HG03460 (cell line): Measurements from ENCODE around the gene IL1RAPL1.

Experiments used
- ATAC-seq: cut with Tn5 transposase; IDR thresholded peaks from one replicate; pipeline ENCODE4 v1.9.1; 2021; ENCODE audit not compliant: unreplicated experiment

The IL1RAPL1 gene

GRCh38 chrX:29851857-29852605 lies 1264.8 kb downstream of the IL1RAPL1 start:
- no peak for ATAC-seq

DNA sequence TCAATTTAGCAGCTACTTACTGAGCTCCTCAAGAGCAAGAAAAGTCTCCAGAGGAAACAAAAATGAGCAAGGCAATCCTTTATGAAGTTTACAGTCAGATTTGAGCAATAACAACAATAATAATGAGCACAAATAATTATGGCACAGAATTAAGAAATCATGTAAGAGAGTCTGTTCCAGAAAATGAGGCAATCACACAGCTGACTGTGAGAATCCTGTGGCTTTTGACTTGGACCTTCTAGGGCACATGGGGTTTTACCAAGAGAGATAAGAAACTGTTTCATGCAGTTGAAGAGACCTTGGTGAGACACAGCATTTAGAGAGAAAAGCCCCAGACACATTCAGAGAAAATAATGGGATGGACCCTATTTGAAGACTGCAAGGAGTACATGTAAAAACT lies 1265.5 kb downstream of the IL1RAPL1 start:
- no peak for ATAC-seq

DNA sequence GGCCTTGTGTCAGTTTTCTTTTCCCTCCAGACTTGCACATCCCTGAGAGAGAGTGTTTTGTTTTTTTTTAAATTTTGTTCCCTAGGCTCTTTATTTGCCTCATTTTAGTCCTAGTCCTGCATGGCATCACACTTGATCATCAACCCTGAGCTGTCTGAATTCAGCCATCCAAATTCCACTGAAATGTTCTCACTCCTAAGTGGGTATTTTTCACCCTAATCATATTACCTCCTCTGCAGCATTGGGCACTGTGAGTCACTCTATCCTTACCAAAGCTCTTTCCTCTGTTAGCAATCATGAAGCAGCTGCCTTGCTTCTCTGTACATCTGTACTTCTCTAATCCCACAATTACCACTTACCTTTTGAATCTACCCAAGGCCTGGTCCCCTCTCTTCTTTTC lies 1271.5 kb downstream of the IL1RAPL1 start:
- no peak for ATAC-seq

- no peak for ATAC-seq
Measured at GRCh38 chrX:29862126-29862677, 1275.0 kb downstream of the IL1RAPL1 start.

- no peak for ATAC-seq
Measured at GRCh38 chrX:29867971-29868370, 1280.7 kb downstream of the IL1RAPL1 start.

GRCh38 chrX:29869837-29870236 lies 1282.6 kb downstream of the IL1RAPL1 start:
- ATAC-seq = no peak

- no peak for ATAC-seq
Measured at GRCh38 chrX:29870608-29871007, 1283.4 kb downstream of the IL1RAPL1 start.

DNA sequence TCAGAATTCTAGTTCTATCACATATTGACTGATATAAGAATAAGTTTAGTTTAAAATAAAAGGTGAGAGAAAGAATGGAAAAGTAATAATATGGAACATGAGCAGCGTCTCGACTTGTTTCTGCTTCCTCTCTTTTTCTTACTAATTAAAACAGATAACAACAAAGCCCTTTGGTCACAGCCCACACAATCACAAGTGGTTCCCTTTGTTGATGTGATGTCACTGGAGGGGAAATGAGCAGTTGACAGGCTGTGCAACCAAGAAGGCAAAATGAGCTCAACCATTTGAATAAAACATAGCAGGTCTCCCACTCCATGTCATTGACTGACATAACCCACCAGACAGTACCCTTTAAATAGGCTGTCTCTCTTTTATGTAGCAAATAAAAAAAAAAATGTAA lies 1285.6 kb downstream of the IL1RAPL1 start:
- ATAC-seq = no peak

GRCh38 chrX:29876733-29877132 lies 1289.5 kb downstream of the IL1RAPL1 start:
- no peak for ATAC-seq

DNA sequence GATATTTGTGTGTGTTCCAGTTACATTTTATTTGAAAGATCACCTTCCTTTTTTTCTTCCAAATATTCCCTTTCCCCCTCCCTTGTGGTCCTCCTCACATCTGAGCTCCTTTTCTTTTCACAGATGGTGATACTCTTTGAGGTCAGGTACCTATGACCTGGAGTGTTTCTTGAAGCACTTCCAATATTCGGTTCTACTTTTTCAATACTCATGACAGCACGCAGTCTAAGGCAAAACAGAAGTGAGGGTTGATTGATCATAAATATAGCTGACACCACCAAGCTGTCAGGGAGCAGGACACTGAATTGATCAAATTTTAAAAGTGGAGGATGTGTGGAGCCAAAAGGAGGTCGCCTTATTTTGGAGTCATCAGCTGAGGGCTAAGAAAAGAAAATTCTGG lies 1293.7 kb downstream of the IL1RAPL1 start:
- no peak for ATAC-seq

DNA sequence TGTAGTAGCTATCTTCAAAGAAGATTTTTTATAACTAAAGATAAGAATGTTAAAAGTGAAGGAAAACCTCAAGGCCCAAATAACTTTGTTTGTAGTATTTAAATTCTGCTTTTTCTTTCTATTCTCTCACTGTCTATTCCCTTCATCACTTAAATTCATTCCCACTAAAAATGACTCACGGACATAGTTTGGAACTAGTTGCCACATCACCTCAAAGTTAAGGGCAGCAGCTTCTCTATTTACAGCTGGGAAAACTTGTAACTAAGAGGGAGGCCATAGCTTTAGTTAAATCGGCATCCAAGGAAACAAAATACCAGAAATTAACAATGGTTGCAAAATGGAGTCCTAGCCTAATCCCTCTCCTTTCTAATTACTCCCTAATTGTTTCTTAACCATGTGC lies 1302.8 kb downstream of the IL1RAPL1 start:
- no peak for ATAC-seq

- no peak for ATAC-seq
Measured at GRCh38 chrX:29890646-29891200, 1303.5 kb downstream of the IL1RAPL1 start.

DNA sequence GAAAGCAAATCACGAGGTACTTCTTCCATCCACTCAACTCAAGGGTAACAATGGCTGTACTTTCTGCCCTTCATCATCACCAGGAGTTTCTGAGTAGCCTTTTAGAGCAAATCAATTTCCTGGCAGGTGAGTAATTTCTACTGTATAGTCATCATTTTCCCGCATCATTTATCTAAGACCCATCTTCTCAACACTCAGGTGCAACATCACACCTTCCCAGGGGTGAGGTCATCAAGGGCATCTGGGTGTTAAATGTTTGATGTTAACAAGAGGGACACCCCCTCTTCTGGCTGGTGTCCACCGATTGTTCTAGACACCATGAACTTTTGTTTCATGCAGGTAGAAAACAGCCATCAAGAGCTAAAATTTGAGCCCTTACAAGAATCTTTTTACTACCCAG lies 1314.8 kb downstream of the IL1RAPL1 start:
- no peak for ATAC-seq

- ATAC-seq = no peak
Measured at GRCh38 chrX:29903360-29903759, 1316.1 kb downstream of the IL1RAPL1 start.

- no peak for ATAC-seq
Measured at GRCh38 chrX:29911673-29912072, 1324.4 kb downstream of the IL1RAPL1 start.

- no peak for ATAC-seq
Measured at GRCh38 chrX:29913647-29914046, 1326.4 kb downstream of the IL1RAPL1 start.

GRCh38 chrX:29922607-29923006 lies 1335.4 kb downstream of the IL1RAPL1 start:
- ATAC-seq = no peak

DNA sequence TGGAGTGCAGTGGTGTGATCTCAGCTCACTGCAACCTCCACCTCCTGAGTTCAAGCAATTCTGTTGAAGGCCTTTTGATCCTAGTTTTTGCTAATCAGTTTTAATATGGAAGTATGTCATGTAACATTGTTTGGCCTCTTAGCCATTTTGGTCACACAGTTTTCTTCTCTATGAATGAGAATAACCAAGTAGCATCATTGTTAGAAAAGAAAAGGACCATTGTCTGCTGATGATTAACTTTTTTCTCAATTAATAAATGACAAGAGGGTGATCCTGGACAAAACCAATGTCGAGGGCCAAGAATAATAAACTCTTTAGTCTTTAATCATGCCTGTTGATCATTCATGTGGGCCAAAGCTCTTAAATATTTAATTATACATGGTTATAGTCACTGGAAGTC lies 1338.8 kb downstream of the IL1RAPL1 start:
- ATAC-seq = no peak

DNA sequence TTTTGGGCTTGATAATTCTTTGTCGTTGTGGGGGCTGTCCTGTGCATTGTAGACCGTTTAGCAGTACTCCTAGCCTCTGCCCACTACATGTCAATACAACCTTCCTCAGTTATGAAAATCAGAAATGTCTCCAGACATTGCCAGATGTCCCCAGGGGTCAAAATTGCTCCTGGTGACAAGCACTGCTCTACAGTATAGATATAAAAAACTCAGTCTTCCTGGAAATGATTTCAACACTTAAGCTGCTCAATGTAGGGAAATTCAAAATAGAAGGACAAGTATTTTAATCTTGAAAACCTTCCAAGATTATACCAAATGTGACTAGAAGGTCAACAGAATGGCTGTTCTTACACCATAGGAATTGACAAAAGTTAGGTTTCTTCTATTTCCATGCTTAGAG lies 1339.4 kb downstream of the IL1RAPL1 start:
- ATAC-seq = no peak

GRCh38 chrX:29935455-29935854 lies 1348.2 kb downstream of the IL1RAPL1 start:
- ATAC-seq = no peak

GRCh38 chrX:29940750-29941149 lies 1353.5 kb downstream of the IL1RAPL1 start:
- no peak for ATAC-seq

DNA sequence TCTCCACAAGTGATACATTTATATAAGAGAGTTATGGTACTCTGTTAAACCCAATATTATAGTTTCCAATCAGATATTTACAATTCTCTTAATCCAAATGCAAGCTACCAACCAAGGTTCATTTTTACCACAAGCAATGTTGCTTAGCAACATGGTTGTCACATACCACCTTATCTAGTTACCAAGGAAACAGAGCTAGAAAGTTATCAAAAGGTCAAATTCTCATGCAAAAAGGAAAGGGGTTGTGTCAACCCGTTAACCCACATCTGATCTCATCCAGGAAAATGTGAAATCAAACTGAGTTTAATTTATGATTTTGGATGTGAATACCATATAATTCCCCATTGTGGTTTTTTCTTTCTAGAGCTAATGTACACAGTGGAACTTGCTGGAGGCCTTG lies 1354.0 kb downstream of the IL1RAPL1 start:
- no peak for ATAC-seq

DNA sequence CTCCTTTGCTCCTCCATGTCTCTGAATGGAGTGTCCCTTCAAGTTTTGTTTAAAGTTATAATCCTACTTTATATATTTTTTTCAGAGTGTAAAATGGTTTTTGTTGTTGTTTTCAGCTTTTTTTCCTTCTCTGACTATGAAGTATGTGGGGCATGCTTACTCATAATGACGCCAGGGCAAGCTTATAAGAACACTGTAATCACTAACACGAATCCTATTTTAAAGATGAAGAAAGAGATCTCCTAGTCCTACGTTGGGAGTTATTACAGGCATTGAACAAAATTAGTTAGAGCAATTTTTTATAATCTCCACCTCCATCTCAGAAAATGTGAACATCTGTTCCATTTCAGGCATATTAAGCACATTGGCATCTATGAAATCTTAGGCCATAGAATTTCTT lies 1360.0 kb downstream of the IL1RAPL1 start:
- no peak for ATAC-seq
